DND-41 (cell line): Measurements from ENCODE around the gene C9orf50.

Experiments
- ATAC-seq: fragments of 200-7000 bp; cut with Tn5 transposase; 3 replicates; pipeline ENCODE4 v1.9.1; 2021; ENCODE audit warnings: low read depth; ENCODE audit not compliant: insufficient read depth
- DNase-seq: peaks from one replicate; pipeline ENCODE4 v3.0.0-alpha.2; 2020
- H2AFZ ChIP-seq: 2 replicates; pipeline ENCODE4 v1.6.0; 2012; ENCODE audit warnings: low read depth, low read length
- H3K27ac ChIP-seq: 2 replicates; pipeline ENCODE4 v1.5.1; 2012; ENCODE audit warnings: low read length, inconsistent platforms
- H3K27me3 ChIP-seq: fragments of 200-600 bp; sonication (generic); 2 replicates; pipeline ENCODE4 v1.6.0; 2012; ENCODE audit warnings: low read length, mild to moderate bottlenecking, inconsistent platforms; ENCODE audit not compliant: insufficient read depth, poor library complexity
- H3K36me3 ChIP-seq: 2 replicates; pipeline ENCODE4 v1.5.1; 2012; ENCODE audit warnings: low read length, inconsistent platforms; ENCODE audit not compliant: insufficient read depth
- H3K4me1 ChIP-seq: 2 replicates; pipeline ENCODE4 v1.5.1; 2012; ENCODE audit warnings: mild to moderate bottlenecking, low read length; ENCODE audit not compliant: insufficient read depth
- H3K4me2 ChIP-seq: 2 replicates; pipeline ENCODE4 v1.6.0; 2012; ENCODE audit warnings: mild to moderate bottlenecking, moderate library complexity, low read length, inconsistent platforms; ENCODE audit not compliant: insufficient read depth
- H3K4me3 ChIP-seq, 2 experiments: fragments of 200-600 bp in 1 of 2; shearing (Covaris generic) in 1 of 2; 2 replicates each; pipeline ENCODE4 v1.5.1; 2012 to 2016; ENCODE audit warnings: inconsistent platforms in 2 of 2, low read length in 2 of 2, mild to moderate bottlenecking in 2 of 2, low read depth in 1 of 2, moderate library complexity in 1 of 2
- H3K79me2 ChIP-seq: 2 replicates; pipeline ENCODE4 v1.6.0; 2012; ENCODE audit warnings: low read length, inconsistent platforms; ENCODE audit not compliant: insufficient read depth
- H3K9ac ChIP-seq: 2 replicates; pipeline ENCODE4 v1.6.0; 2012; ENCODE audit warnings: low read depth, mild to moderate bottlenecking, inconsistent platforms, low read length, moderate library complexity
- H3K9me3 ChIP-seq: 2 replicates; pipeline ENCODE4 v1.5.1; 2012; ENCODE audit warnings: low read length, moderate library complexity, mild to moderate bottlenecking, inconsistent platforms; ENCODE audit not compliant: insufficient read depth, severe bottlenecking
- H4K20me1 ChIP-seq: 2 replicates; pipeline ENCODE4 v1.6.0; 2012; ENCODE audit warnings: low read length; ENCODE audit not compliant: insufficient read depth
- CTCF ChIP-seq: IDR thresholded peaks from 2 replicates; pipeline ENCODE4 v1.5.1; 2012; ENCODE audit warnings: borderline replicate concordance, low read length, moderate library complexity, mild to moderate bottlenecking; ENCODE audit not compliant: poor library complexity, severe bottlenecking; ENCODE audit errors: extremely low read depth
- EZH2 ChIP-seq: IDR thresholded peaks from 3 replicates; pipeline ENCODE4 v1.6.1; 2012; ENCODE audit warnings: borderline replicate concordance, low read depth, mild to moderate bottlenecking, moderate library complexity, low read length, inconsistent platforms; ENCODE audit not compliant: severe bottlenecking

Gene C9orf50

DNA sequence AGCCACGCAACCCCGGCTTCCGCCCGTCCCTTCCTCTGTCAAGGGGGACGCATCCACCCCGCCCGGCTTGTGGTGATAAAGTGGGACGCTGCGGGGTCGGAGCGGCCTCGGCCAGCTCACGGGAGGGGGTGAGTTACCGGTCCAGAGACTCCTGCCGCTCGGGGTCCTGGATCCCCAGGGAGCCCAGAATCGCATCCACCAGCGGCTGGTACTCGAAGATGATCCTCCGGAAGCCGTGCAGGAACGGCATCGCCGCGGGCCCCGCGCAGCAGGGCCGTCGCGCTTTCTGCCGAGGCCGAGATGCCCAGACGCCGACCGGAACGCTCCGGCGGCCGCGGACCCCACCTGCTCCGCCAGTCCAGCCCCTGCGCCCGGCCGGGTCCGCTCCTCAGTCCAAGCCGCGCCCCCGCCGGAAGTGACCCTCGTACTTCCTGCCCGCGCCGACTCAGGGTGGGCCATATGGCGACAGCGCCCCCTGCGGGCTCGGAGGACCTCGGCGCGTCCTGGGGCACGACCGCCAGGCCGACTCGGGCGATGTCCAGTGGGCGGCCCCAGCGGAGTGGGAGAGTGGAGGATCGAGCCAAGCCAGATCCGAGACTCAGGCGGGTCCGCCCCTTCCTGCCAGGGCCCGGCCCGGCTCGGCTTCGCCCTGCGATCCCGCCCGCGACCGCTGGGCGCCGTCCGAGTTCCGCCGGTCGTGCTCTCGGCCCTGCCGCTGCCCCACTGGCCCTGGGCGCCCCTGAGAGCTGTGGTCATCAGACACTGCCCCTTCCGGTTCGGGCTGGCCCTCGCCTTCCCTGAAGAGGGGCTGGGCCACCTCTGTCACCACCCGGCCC lies 21.1 kb upstream of the C9orf50 start, which contains the start of gene ASB6:
Gene ASB6 (minus strand): TSS at position 402 of the 836 bp plus-strand sequence. CDS start 152 bp downstream, at position 250.
- peak; percentile 84 for ATAC-seq
- no peaks in the 10 kb centered on the region for H3K9me3 ChIP-seq
- H3K4me3 ChIP-seq = peak within 1 kb of the TSS; percentile 98 to 99
- peaks cover 28% of the 10 kb centered on the region for H3K36me3 ChIP-seq
- peak within 1 kb of the TSS; percentile 85 for H3K9ac ChIP-seq
- DNase-seq = peak; percentile 81
- H3K4me1 ChIP-seq = peaks cover 32% of the 10 kb centered on the region
- peak within 1 kb of the TSS; percentile 91 for H2AFZ ChIP-seq
- H3K27me3 ChIP-seq = no peaks in the 10 kb centered on the region
- peak within 1 kb of the TSS; percentile 78 for H3K27ac ChIP-seq
- H3K4me2 ChIP-seq = peak within 1 kb of the TSS; percentile 97
- H3K79me2 ChIP-seq = peaks cover 33% of the 10 kb centered on the region
- TF ChIP-seq EZH2 = no peak
- TF ChIP-seq CTCF = peak; percentile 91
- H4K20me1 ChIP-seq = peaks cover 45% of the 10 kb centered on the region

DNA sequence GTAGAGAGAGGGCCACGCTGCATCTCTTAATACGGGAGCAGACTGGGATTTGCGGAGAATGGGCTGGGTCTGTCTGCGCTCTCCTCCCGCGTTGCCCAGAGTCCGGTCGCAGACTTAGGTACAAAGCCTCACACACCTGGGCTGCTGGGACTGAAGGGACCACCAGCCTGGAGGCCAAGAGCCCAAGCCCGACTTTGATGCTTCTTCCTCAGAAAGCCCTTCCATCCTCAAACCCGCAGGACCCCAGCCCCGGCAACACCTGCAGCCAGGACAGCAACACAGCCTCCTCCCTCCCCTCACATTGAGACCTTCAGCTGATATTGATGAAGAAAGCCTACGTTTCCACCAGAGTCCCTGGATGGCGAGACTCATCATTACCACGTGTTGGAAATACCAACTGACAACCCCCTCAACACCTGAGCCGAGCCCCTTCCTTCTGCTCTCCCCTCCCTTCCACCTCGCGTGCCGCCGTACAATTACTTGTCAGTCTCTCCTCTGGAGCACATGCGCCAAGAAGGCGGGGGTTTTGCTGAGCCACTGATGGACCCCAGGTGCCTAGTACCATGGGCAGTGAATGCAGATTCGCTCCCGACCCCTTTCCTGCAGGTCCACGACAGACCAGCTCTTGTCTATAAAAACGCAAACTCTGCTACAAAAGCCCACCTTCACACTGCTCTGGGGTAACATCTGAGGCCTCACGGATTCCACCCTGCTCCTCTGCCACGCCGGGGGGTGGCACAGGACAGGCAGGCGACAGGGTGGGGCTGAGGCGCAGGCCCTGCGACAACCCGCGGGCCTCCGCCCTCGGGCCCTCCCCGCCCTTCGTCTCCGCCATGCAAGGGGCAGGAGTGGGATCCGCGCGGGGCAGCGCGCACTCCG lies 20.2 kb upstream of the C9orf50 start:
- no peak; the same call in 2 of the 3 replicates for ATAC-seq
- Histone ChIP-seq H2AFZ (peak overlapping the region; percentile 91), H3K9ac (peak overlapping the region; percentile 85), H3K4me1 (peaks cover 32% of the 10 kb centered on the region), H3K9me3 (no peaks in the 10 kb centered on the region), H3K4me3 (peak overlapping the region; percentile 98 to 99), H4K20me1 (peaks cover 45% of the 10 kb centered on the region), H3K27me3 (no peaks in the 10 kb centered on the region), H3K27ac (peak overlapping the region; percentile 78), H3K36me3 (peaks cover 33% of the 10 kb centered on the region), H3K4me2 (peak overlapping the region; percentile 97), H3K79me2 (peaks cover 33% of the 10 kb centered on the region)
- TF ChIP-seq CTCF (no peak), EZH2 (no peak)
- no peak for DNase-seq

DNA sequence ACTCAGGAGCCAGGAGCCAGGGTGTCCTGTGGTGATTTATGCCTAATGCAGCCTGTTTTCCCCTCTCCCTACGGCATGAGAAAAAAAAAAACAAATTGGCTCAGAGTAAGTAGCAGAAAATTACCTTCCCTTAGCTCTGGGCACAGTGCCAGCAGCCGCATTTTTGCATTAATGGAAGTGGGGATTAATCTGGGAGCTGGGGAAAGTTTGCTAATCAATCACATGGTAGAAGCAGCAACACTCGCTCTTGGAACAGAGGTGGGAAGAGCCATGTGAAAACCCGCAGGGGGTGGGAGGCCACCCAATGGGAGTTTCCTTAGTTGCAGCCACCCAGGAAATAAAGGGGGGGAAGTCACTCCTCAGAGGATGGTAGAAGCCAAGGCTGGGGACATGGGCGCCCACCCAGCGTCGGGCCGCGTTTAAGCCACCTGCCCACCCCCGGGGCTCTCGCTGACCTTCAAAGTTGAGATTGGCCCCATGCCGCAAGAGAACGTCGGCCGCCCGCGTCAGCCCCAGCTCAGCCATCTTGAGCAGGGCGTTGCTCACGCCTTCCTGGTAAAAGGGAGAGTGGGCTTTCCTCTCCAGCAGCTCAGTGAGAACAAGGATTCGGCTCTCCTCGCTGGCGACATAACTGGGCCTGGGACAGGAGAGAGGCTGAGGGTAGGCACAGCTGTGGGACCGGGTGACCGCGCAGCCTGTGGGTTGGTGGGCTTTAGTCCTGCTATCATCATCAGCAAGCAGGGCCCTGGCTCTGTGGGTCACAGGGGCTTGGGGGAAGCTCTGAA lies 19.4 kb upstream of the C9orf50 start:
- Histone ChIP-seq H3K36me3 (peaks cover 39% of the 10 kb centered on the region), H2AFZ (no peak overlapping the region), H3K9me3 (no peaks in the 10 kb centered on the region), H4K20me1 (peaks cover 51% of the 10 kb centered on the region), H3K79me2 (peaks cover 33% of the 10 kb centered on the region), H3K27me3 (no peaks in the 10 kb centered on the region), H3K9ac (peak overlapping the region; percentile 85), H3K27ac (no peak overlapping the region; the same call in 1 of the 2 replicates), H3K4me3 (peak overlapping the region; percentile 98 to 99; a peak in 3 of 4 replicates), H3K4me2 (peak overlapping the region; percentile 97), H3K4me1 (peaks cover 32% of the 10 kb centered on the region)
- TF ChIP-seq CTCF = no peak
- TF ChIP-seq EZH2 = no peak
- DNase-seq (no peak), ATAC-seq (no peak)
